SK-N-MC (cell line): ENCODE data around the gene KRT79.

Experiments
- EZH2 ChIP-seq: fragments of 200-600 bp; sonication (generic); IDR thresholded peaks from one replicate; pipeline ENCODE4 v1.6.1; 2017; ENCODE audit warnings: antibody characterized with exemption
- POLR2AphosphoS5 ChIP-seq: IDR thresholded peaks from 2 replicates; pipeline ENCODE4 v1.6.1; 2012; ENCODE audit warnings: mild to moderate bottlenecking, low read depth, low read length, borderline replicate concordance

GRCh38 chr12:52876372-52876771, 42.3 kb upstream of the KRT79 start:
- TF ChIP-seq POLR2AphosphoS5 = no peak
- TF ChIP-seq EZH2 = no peak
